Measurements from ENCODE around the gene CEP135. TPM values are rescaled to one million over a fixed set of nuclear protein-coding genes. Genes with fewer than 3 reads are reported as not detected.
A peak's percentile ranks its signal among the peaks of the same experiment; 100 is the strongest.

Gene CEP135
- total RNA-seq, 1 experiment from 2014 or later = 10.9 TPM

- Histone ChIP-seq H3K9me3 (ENCODE audit: control insufficient read depth in 1 of 2, insufficient read depth in 1 of 2, low read depth in 1 of 2, low read length in 2 of 2) (no peaks in the 10 kb centered on the region), H3K27me3 (ENCODE audit: insufficient read depth, low read length) (no peaks in the 10 kb centered on the region), H3K9me2 (ENCODE audit: insufficient read depth) (no peaks in the 10 kb centered on the region), H2AFZ (ENCODE audit: low read depth, low read length, poor library complexity, severe bottlenecking) (peak overlapping the region; percentile 28), H3K9ac (ENCODE audit: low read length) (no peak overlapping the region), H3K27ac (ENCODE audit: low read depth, low read length) (no peak overlapping the region), H4K20me1 (ENCODE audit: insufficient read depth) (no peaks in the 10 kb centered on the region), H3K79me2 (ENCODE audit: insufficient read depth, low read length) (no peaks in the 10 kb centered on the region), H3K4me2 (ENCODE audit: low read length) (peak overlapping the region; percentile 0; the same call in 1 of the 2 replicates), H3K4me3 (replicated peaks in 1 of 2; ENCODE audit: low read depth in 1 of 2, low read length in 2 of 2) (no peak overlapping the region), H3K4me1 (ENCODE audit: control insufficient read depth in 1 of 2, insufficient read depth in 2 of 2, low read length in 2 of 2) (peaks cover 0 to 11% of the 10 kb centered on the region in 2 experiments; a peak in 1 of 4 replicates), H3K36me3 (ENCODE audit: control insufficient read depth in 1 of 2, insufficient read depth in 2 of 2, low read length in 2 of 2) (no peaks in the 10 kb centered on the region)
- ChIA-PET POLR2A (no interaction called here), CTCF (no interaction called here), RAD21 (ENCODE audit: low non-redundant PET in 1 of 2, low total read pairs in 2 of 2, uncharacterized antibody in 2 of 2, unreplicated experiment in 2 of 2) (no interaction called here)
- DNase-seq (ENCODE audit: low read depth, low spot score) (no peak), ATAC-seq (peak; percentile 55)
- intact Hi-C loops (cut with micrococcal nuclease) = no loop called here
- TF ChIP-seq CTCF (IDR thresholded peaks at IDR 0.05 in 2 of 3, conservative IDR thresholded peaks at IDR 0.05 in 1 of 3; ENCODE audit: borderline replicate concordance in 1 of 3, insufficient read depth in 1 of 3, low read depth in 2 of 3, low read length in 2 of 3) (no peak), SRF (IDR thresholded peaks at IDR 0.05; ENCODE audit: low read depth) (no peak), MAX (IDR thresholded peaks at IDR 0.05) (no peak), EZH2 (IDR thresholded peaks at IDR 0.05) (no peak), POLR2AphosphoS5 (IDR thresholded peaks at IDR 0.05; ENCODE audit: low read depth, low read length) (no peak), ZFX (IDR thresholded peaks at IDR 0.05) (no peak), ZBTB33 (IDR thresholded peaks at IDR 0.05; ENCODE audit: extremely low read depth, insufficient replicate concordance, low read length) (no peak), EGR1 (IDR thresholded peaks at IDR 0.05; ENCODE audit: low read depth) (no peak), YY1 (IDR thresholded peaks at IDR 0.05; ENCODE audit: extremely low read depth, insufficient replicate concordance, low read depth, low read length) (no peak), ELF1 (IDR thresholded peaks at IDR 0.05; ENCODE audit: borderline replicate concordance, low read depth) (no peak), FOSL1 (IDR thresholded peaks at IDR 0.05; ENCODE audit: low read depth) (no peak; the same call in 1 of the 2 replicates), JUND (IDR thresholded peaks at IDR 0.05) (no peak), ATF3 (IDR thresholded peaks at IDR 0.05) (no peak), EZH2phosphoT487 (IDR thresholded peaks at IDR 0.05; ENCODE audit: borderline replicate concordance) (no peak)
- no TSS peak for BruUV-seq (replicated peaks)
Measured at GRCh38 chr4:55921093-55921492, 27.7 kb upstream of the CEP135 start.
